Immature natural killer cell (primary cell): Measurements from ENCODE around the gene MAPT. TPM values are rescaled to one million over a fixed set of nuclear protein-coding genes. Genes with fewer than 3 reads are reported as not detected.

Experiments
- DNase-seq, 3 donors: peaks; one replicate each; pipeline ENCODE4 v3.0.0; 2022; ENCODE audit warnings: mixed read lengths in 1 of 3
- H3K27ac Mint-ChIP-seq, 6 donors: one replicate each; pipeline ENCODE4 v1.8.0; 2020; ENCODE audit warnings: mixed read lengths in 6 of 6, mild to moderate bottlenecking in 5 of 6, inconsistent platforms in 4 of 6, moderate library complexity in 3 of 6
- H3K27me3 Mint-ChIP-seq, 3 donors: one replicate each; pipeline ENCODE4 v1.8.0; 2020 to 2021; ENCODE audit warnings: low read depth in 3 of 3, mild to moderate bottlenecking in 3 of 3, mixed read lengths in 3 of 3, moderate library complexity in 3 of 3, inconsistent platforms in 1 of 3
- H3K36me3 Mint-ChIP-seq, 3 donors: one replicate each; pipeline ENCODE4 v1.8.0; 2020; ENCODE audit warnings: mixed read lengths in 3 of 3, inconsistent platforms in 2 of 3, mild to moderate bottlenecking in 2 of 3
- H3K4me1 Mint-ChIP-seq, 2 donors: one replicate each; pipeline ENCODE4 v1.8.0; 2020; ENCODE audit warnings: inconsistent platforms in 2 of 2, mild to moderate bottlenecking in 2 of 2, mixed read lengths in 2 of 2, moderate library complexity in 1 of 2
- H3K4me3 Mint-ChIP-seq, 5 donors: one replicate each; pipeline ENCODE4 v1.8.0; 2020; ENCODE audit warnings: mild to moderate bottlenecking in 5 of 5, mixed read lengths in 5 of 5, inconsistent platforms in 3 of 5, moderate library complexity in 3 of 5
- H3K9me3 Mint-ChIP-seq, 6 donors: one replicate each; pipeline ENCODE4 v1.8.0; 2020; ENCODE audit warnings: mild to moderate bottlenecking in 6 of 6, mixed read lengths in 6 of 6, inconsistent platforms in 4 of 6, moderate library complexity in 3 of 6
- polyA plus RNA-seq, 3 donors: library from polyadenylated mRNA; unstranded; fragments of 300-500 nt; fragmentation: Illumina TruSeq; gene quantifications; one replicate each; pipeline ENCODE4 v1.2.3, GENCODE V29; 2021

Gene MAPT
- polyA plus RNA-seq, 3 donors from 2014 or later, result 0.40 TPM; not detected in 2

DNA sequence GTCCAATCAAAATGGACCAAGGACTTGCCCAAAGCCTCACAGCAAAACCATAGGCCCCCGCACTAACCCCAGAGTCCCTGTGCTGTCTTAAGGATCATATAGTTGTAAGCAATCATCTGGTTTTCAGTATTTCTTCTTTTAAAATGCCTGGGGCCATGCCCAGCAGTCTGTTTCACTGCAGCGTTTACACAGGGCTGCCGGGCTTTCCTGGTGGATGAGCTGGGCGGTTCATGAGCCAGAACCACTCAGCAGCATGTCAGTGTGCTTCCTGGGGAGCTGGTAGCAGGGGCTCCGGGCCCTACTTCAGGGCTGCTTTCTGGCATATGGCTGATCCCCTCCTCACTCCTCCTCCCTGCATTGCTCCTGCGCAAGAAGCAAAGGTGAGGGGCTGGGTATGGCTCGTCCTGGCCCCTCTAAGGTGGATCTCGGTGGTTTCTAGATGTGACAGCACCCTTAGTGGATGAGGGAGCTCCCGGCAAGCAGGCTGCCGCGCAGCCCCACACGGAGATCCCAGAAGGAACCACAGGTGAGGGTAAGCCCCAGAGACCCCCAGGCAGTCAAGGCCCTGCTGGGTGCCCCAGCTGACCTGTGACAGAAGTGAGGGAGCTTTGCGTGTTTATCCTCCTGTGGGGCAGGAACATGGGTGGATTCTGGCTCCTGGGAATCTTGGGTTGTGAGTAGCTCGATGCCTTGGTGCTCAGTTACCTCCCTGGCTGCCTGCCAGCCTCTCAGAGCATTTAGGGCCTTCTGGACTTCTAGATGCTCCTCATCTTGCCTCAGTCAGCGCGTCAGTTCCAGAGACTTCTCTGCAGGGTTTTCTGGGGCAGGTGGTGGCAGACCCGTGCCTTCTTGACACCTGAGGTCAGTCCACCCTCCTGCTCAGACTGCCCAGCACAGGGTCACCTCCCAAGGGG lies 79.8 kb downstream of the MAPT start:
- Mint-ChIP-seq H3K27me3 (peaks cover 0 to 2% (median 1%) of the 10 kb centered on the region in 3 donors), H3K4me3 (no peak overlapping the region), H3K36me3 (peaks cover 0 to 5% (median 3%) of the 10 kb centered on the region in 3 donors), H3K4me1 (no peaks in the 10 kb centered on the region), H3K9me3 (no peaks in the 10 kb centered on the region), H3K27ac (no peak overlapping the region)
- no peak for DNase-seq

DNA sequence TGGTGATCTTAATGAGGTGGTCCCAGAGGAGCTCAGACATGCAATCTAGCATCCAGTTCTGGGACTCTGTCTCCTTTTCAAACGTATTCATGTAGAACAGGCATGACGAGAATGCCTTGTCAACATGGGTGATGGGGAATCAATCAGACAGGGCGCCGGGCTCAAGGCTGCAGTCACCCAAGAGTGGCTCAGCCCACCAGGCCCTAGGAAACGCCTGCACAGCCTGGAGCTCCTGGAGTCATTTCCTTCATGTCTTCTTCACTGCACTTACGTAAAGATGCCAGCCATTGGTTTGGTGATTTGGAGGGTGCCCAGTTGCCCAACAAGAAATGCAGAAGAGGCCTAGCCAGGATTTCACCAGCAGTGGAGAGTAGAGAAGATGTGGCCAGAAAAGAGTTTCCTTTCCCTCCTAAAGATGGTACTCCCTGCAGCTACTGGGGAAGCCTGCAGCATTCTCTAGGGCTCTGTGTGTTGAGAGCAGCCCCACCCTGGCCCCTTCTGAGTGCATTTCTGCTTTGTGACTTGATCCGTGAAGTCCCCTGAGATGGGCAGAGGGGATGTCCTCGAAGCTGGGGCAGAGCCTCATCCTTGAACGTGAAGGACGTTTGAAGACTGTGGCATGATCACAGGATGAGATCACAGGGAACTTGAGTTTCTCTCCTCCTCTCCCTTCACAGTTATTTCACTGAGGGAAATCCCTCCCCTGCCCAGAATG lies 80.7 kb downstream of the MAPT start:
- Mint-ChIP-seq H3K4me1 (no peaks in the 10 kb centered on the region), H3K9me3 (no peaks in the 10 kb centered on the region), H3K27ac (no peak overlapping the region), H3K4me3 (no peak overlapping the region), H3K27me3 (peaks cover 0 to under 1% (median 0%) of the 10 kb centered on the region in 3 donors), H3K36me3 (no peaks in the 10 kb centered on the region)
- no peak for DNase-seq

DNA sequence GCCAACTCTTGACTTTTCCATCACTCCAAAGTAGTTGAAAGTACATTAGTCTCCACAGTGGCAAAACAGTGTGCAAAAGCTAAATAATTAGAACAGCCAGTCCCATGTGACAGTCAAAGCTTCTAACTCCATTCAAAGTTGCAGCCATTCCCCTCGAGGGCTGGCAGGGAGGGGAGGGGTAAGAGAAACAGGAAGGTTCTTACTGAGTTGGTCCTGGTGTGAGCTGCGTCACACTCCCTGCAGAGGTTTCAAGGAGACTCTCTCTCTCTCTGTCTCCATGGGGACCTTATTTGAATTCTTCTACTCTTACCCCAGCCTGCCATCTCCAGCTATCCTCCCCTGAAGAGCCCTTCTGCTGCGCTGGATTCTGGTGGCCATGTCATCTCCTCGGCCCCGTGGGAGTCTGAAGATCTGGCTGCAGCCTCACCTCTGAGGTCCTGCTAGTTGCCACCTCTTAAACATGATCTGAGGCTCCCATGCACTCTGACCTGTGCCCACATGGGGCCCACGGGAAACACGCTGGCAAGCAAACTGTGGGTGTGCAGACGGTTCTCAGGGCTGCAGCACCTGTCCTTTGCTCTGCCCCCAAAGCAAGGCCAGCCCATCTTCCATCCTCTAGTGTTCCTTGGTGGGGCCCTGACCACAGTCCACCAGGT lies 81.4 kb downstream of the MAPT start:
- H3K9me3 Mint-ChIP-seq, result no peaks in the 10 kb centered on the region
- no peaks in the 10 kb centered on the region for H3K36me3 Mint-ChIP-seq
- no peak for DNase-seq
- H3K27ac Mint-ChIP-seq, result no peak overlapping the region
- H3K4me1 Mint-ChIP-seq, result no peaks in the 10 kb centered on the region
- no peak overlapping the region for H3K4me3 Mint-ChIP-seq
- H3K27me3 Mint-ChIP-seq, result no peaks in the 10 kb centered on the region

GRCh38 chr17:45976391-45976754 lies 82.0 kb downstream of the MAPT start:
- no peaks in the 10 kb centered on the region for H3K36me3 Mint-ChIP-seq
- peaks cover 0 to 2% (median 0%) of the 10 kb centered on the region in 3 donors for H3K27me3 Mint-ChIP-seq
- DNase-seq, result no peak
- no peaks in the 10 kb centered on the region for H3K9me3 Mint-ChIP-seq
- no peak overlapping the region for H3K4me3 Mint-ChIP-seq
- H3K4me1 Mint-ChIP-seq, result no peaks in the 10 kb centered on the region
- no peak overlapping the region for H3K27ac Mint-ChIP-seq

DNA sequence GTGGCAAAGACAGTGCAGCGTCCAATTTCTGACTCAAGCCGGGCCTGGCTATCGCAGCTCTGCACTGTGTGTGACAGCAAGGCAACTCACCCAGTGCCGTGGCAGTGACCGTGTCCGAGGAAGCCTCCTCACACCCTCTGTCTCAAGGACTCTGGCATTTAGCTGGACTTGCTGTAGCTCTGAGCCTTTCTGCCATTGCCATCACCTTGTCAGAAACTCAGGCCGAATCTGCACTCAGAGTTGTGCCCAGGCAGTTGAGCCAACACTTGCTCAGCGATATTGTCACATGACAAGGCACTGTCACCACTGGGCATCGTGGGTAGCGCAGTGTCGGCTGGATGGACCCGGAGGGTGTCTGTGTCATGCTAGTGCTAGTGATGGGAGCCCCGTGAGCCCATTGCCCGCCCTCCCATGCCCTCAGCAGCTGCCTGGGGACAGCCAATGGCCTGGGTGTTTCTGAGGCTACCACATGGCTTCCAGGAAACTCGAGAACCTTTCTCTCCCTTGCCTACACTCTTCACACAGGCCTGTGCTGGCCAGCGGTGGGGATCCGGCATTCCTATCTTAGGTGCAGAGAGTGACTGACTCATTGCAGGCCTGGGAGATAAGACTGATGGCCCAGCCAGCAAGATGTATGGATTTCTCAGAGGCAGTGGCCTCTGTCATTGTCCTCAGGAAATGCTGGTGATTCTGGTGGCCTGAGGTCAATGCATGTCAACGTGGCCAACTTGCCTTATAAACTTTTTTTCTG lies 82.6 kb downstream of the MAPT start:
- H3K27me3 Mint-ChIP-seq, result peaks cover 0 to 2% (median 0%) of the 10 kb centered on the region in 3 donors
- H3K4me3 Mint-ChIP-seq, result no peak overlapping the region
- no peaks in the 10 kb centered on the region for H3K36me3 Mint-ChIP-seq
- no peaks in the 10 kb centered on the region for H3K4me1 Mint-ChIP-seq
- H3K27ac Mint-ChIP-seq, result no peak overlapping the region
- H3K9me3 Mint-ChIP-seq, result no peaks in the 10 kb centered on the region
- DNase-seq, result no peak

- no peaks in the 10 kb centered on the region for H3K9me3 Mint-ChIP-seq
- no peaks in the 10 kb centered on the region for H3K4me1 Mint-ChIP-seq
- peaks cover 0 to 2% (median 0%) of the 10 kb centered on the region in 3 donors for H3K27me3 Mint-ChIP-seq
- H3K4me3 Mint-ChIP-seq, result no peak overlapping the region
- no peak for DNase-seq
- H3K36me3 Mint-ChIP-seq, result no peaks in the 10 kb centered on the region
- H3K27ac Mint-ChIP-seq, result no peak overlapping the region
These were observed 83.1 kb downstream of the MAPT start for GRCh38 chr17:45977506-45977824.

DNA sequence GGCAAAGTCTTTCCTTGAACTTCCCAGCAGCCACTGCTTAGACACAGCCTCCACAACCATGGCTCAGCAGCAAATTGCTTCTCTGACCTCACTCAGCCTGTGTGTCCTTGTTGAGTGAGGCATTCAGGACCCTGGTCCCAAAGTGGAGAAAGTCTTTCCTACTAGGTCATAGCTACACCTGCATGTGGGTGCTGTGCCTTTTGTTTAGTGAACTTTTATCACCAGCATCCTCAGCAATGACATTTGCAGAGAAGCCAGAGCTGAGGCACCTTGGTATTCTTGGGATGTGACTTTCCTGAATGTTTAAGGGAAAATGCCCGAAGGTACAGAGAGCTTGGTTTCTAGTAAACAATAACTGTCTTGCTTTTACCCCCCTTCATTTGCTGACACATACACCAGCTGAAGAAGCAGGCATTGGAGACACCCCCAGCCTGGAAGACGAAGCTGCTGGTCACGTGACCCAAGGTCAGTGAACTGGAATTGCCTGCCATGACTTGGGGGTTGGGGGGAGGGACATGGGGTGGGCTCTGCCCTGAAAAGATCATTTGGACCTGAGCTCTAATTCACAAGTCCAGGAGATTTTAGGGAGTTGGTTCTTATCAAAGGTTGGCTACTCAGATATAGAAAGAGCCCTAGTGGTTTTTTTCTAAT lies 83.7 kb downstream of the MAPT start:
- Mint-ChIP-seq H3K4me3 (no peak overlapping the region), H3K9me3 (no peaks in the 10 kb centered on the region), H3K36me3 (no peaks in the 10 kb centered on the region), H3K27ac (no peak overlapping the region), H3K27me3 (peaks cover 0 to 2% (median 0%) of the 10 kb centered on the region in 3 donors), H3K4me1 (no peaks in the 10 kb centered on the region)
- DNase-seq, result no peak

GRCh38 chr17:45979137-45979536 lies 84.8 kb downstream of the MAPT start:
- no peaks in the 10 kb centered on the region for H3K4me1 Mint-ChIP-seq
- no peaks in the 10 kb centered on the region for H3K9me3 Mint-ChIP-seq
- no peak for DNase-seq
- H3K27ac Mint-ChIP-seq, result no peak overlapping the region
- no peaks in the 10 kb centered on the region for H3K36me3 Mint-ChIP-seq
- no peak overlapping the region for H3K4me3 Mint-ChIP-seq
- peaks cover 0 to 2% (median 0%) of the 10 kb centered on the region in 3 donors for H3K27me3 Mint-ChIP-seq

- Mint-ChIP-seq H3K4me3 (no peak overlapping the region), H3K4me1 (no peaks in the 10 kb centered on the region), H3K27me3 (peaks cover 0 to 2% (median 0%) of the 10 kb centered on the region in 3 donors), H3K27ac (no peak overlapping the region), H3K36me3 (no peaks in the 10 kb centered on the region), H3K9me3 (no peaks in the 10 kb centered on the region)
- no peak for DNase-seq
These were observed 86.5 kb downstream of the MAPT start for GRCh38 chr17:45980855-45981254.

GRCh38 chr17:45981306-45981705 lies 87.0 kb downstream of the MAPT start:
- Mint-ChIP-seq H3K4me1 (no peaks in the 10 kb centered on the region), H3K4me3 (no peak overlapping the region), H3K9me3 (no peaks in the 10 kb centered on the region), H3K27ac (no peak overlapping the region), H3K36me3 (no peaks in the 10 kb centered on the region), H3K27me3 (peaks cover 0 to 2% (median 0%) of the 10 kb centered on the region in 3 donors)
- DNase-seq, result no peak

GRCh38 chr17:45982791-45983613 lies 88.6 kb downstream of the MAPT start:
- no peak for DNase-seq
- Mint-ChIP-seq H3K27ac (no peak overlapping the region), H3K4me1 (no peaks in the 10 kb centered on the region), H3K9me3 (no peaks in the 10 kb centered on the region), H3K36me3 (no peaks in the 10 kb centered on the region), H3K4me3 (no peak overlapping the region), H3K27me3 (peaks cover 0 to 2% (median 0%) of the 10 kb centered on the region in 3 donors)

GRCh38 chr17:45983614-45984310 lies 89.4 kb downstream of the MAPT start:
- Mint-ChIP-seq H3K36me3 (no peaks in the 10 kb centered on the region), H3K4me1 (no peaks in the 10 kb centered on the region), H3K27ac (no peak overlapping the region), H3K27me3 (peaks cover 0 to 2% (median 0%) of the 10 kb centered on the region in 3 donors), H3K4me3 (no peak overlapping the region), H3K9me3 (no peaks in the 10 kb centered on the region)
- no peak for DNase-seq
